ENCODE measurements around the gene FHOD3.
"Not testable (repeated sequence)": the region's sequence is repeated elsewhere in the genome, so short reads cannot be mapped to it uniquely, and the experiment has no call there.

FHOD3 gene

DNA sequence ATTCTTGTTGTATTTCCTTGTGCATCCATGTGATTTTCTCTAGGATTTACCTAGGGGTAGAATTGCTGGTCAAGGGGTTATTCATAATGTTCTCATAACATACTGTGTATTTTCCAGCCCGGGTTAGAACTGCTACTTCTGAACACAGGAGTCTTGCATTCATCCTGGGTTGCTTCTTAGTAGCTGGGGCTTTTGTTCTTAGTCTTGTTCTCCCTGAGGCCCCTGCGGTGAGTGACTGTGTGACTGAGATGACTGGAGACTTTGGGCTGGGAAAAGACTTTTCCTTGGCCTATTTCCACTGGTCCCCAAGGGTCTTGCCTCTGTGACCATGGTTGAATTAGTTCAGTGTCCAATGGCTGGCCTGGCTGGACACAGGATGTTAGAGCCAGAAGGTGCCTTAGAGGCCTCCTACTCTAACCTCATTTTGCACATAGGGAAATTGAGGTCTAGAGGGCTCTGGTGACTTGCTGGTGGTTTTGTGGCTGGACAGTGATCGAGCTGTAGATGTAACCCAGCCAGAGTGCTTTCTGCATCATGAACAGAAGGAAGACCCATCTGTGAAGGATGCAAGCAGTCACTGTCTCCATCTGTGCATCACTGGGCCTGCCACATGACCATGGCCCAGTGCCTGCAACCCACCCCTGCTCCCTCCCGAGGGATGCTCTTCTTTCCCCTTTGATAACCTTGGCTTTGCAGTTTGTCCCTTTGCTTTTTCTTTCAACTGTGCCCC, 233.3 kb downstream of the FHOD3 start:
- no peak for DNase-seq

- no peak for DNase-seq
Measured at GRCh38 chr18:36531636-36532035, 234.1 kb downstream of the FHOD3 start.

DNA sequence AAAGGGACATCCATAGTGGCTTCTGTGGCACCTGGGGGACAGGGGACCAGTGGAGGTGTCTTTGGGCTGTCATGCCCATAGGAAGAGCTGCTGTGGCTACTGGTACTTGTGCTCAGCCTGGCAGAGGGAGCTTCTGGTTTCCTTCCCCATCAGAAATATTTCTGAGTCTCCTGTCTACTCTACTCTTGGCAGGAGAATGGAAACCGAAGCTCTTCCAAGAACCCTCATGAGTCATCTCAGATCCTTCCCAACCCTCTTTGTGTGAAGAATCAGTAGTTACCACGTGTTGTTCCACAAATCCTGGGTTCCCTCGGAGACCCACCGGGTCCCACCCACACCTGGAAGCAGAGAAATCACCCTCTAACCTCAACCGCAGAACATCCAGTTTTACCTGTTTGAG, 234.9 kb downstream of the FHOD3 start:
- DNase-seq: no peak

DNA sequence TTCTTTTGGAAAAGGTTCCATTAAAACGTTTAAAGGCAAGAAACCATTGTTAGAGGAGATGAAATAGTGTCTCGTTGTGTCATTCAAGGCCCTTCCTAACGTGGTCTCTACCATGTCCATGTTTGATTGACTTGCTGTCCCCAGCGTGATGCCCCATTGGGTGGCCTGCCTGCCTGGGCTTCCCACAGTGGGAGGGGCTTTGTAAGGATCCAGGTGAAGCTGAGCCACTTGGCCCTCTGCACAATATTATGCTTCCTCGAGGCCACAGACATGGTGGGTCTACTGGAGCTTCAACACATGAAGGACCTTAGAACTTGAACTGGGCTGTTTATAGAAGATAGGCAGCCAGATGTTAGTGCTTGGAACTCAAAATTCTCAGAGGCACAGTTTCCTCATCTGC, 235.3 kb downstream of the FHOD3 start:
- no peak for DNase-seq

DNA sequence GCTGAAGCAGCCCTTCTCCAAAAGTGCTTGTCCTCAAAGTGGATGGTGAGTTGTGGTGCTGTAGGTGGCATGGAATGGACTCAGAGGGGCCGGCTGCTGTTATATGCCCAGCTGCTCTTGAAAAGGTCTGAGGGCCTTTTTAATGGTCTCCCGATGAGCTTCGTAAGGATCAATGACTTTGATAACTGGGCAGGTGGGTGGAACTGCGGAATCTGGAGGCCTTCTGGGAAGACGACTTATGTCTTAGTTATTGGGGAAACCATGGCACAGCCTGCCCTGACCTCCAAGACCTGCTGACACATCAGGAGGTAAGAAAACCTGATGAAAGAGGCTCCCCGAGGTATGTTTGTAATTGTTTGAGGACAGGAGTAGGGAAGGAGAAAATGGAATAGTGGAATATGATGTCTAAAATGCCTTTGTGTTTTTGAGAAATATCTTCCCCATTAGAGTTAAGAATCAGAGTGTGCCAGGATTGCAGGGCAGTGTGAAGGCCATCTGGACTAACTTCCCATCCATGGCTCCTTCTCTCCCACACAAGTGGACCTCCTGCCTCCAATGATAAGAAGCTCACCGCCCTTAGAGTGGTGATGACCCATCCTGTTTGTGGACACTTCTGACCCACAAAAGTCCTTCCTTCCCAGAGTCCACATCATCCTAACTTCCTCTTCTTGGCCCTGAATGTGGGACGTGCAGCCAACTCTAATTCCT, 236.1 kb downstream of the FHOD3 start:
- DNase-seq: no peak

DNA sequence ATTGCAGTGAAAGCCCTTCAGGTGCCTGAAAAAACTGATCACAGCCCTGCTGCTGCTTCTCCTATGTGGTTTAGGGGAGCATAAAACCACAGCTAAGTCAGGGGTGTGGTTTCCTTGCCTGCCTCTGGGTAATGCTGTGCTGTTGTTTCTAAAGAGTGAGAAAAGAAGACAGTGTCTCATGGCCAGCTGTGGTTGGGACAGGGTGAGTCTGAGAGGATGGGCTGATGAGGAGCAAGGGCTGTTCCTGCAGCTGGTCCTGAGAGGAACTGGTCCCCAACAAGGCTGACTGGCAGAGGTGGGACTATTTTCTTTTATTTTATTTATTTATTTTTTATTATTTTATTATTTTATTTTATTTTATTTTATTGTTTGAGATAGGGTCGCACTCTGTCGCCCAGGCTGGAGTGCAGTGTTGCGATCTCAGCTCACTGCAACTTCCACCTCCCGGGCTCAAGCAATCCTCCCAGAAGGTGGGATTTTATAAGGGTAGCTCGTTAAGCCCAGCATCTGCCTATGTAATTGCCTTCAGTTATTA, 236.7 kb downstream of the FHOD3 start:
- no peak for DNase-seq

GRCh38 chr18:36535202-36535935, 237.9 kb downstream of the FHOD3 start:
- no peak for DNase-seq

DNA sequence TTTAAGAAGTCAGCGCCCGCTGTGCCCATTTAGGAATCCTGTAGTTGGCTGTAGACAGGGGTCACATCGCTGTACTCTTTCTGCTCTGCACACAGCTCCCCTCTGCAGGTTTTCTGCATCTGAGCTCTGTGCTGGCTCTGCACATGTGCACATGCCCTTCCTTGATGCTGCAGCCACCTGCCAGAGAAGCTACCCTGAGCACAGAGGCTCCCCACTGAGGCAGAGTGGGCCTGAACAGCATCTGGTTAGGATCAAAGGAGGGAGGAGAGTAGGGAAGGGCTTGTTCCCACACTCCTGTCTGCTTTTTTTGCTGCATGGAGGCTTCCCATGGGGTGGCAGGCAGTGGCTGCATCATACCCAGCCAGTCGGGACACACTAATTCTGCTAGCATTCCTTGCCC, 238.9 kb downstream of the FHOD3 start:
- DNase-seq: no peak

- no peak for DNase-seq
Measured at GRCh38 chr18:36537289-36537688, 239.8 kb downstream of the FHOD3 start.

DNA sequence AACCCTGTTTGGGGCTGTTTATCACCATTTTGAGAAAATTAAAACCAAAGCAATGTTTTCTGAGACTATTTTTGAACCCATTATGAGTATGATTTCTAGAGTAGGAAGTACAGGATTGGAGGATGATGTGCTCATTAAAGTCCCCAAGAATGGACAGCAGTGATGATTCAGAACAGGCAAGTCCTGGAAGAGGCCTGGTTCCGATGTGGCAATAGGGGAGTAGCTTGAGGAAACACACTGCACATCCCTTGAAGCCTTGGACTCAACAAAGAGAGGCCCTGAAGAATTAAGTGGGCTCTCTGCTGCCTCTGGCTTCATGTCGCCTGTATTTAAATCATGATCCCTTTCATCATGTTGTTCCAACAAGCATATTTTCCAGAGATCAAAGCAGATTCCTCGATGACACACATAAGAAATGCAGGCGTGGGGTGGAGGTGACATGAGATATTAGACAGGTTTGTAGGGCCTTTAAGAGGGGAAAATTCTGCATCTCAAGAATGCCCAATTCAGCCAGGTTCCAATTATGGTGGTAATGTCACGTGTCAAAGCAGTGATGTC, 242.2 kb downstream of the FHOD3 start:
- DNase-seq: no peak

- no peak for DNase-seq
Measured at GRCh38 chr18:36543030-36543429, 245.5 kb downstream of the FHOD3 start.

DNA sequence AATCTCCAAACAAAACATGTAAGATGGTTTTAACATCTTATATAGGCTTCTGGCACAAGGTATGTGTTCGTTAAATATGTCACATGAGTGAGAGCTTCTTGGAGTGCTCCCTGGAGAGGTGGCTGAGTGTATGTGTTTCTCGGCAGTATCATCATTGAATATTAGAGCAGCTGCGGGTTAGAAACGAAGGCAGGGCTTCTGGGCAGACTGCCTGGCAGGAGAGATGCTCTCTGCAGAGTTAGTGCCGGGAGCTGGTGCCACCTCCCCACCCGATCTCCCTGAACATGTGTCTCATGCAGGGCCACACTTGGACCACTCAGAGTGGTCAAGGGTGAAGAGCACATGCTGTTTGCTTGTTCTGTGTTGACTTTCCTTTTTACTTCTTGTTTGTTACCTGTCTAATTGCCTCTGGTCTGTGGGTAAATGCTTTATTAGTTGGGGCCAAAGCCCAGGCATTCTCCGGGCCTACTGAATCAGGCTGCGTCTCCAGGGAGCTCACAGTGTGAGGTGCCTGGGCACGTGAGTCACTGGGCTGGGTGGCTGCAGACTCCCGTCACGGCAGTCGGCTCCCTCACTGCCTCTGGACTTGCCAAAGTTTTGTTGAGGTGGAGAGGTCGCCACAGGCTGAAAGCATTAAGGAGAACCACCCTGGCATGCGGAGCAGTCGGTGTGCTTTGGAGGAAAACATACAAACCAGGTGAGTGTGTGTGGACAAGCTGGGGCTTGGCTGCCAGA, 246.6 kb downstream of the FHOD3 start:
- no peak for DNase-seq

DNA sequence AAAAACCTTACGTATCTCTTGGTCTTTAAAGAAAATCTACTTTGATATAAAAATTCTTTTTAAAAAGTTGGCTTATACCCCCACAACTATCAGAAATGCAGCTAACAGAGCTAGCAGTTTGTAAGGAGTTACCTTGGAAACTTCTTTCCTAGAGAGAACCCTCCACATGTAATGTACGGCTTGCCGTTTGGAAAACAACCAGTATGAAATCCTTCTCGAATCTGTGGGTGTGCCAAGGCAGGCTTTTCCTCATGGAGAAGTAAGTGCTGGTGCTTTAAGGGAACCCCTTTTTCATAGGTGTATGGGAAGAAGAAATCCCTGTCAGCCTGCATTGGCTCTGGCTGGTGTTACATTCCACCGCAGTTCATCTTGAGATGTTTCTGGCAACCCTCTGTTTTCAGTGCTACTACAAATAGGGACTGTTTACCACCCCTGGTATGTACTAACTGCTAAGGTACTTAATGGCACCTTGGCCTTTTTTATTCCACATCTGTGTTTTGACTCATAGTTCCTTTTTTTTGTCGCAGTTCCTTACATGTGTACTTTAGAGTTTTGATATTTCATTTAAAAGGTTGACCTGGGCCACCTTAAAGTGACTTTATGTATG, 248.4 kb downstream of the FHOD3 start:
- no peak for DNase-seq

- DNase-seq: no peak
Measured at GRCh38 chr18:36546876-36547275, 249.4 kb downstream of the FHOD3 start.

- DNase-seq: no peak
Measured at GRCh38 chr18:36547544-36547943, 250.0 kb downstream of the FHOD3 start.

DNA sequence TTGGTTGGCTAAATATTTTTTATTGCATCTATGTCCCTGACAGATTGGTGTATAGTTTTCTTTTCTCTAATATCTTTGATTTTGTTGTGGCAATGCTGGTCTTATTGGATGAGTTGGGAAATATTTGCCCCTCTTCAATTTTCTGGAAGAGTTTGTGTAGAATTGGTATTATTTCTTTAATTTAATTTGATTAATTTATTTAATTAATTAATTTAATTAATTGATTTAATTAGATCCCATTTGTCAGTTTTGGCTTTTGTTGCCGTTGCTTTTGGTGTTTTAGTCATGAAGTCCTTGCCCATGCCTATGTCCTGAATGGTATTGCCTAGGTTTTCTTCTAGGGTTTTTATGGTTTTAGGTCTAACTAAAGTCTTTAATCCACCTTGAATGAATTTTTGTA, 253.8 kb downstream of the FHOD3 start:
- DNase-seq: not testable (repeated sequence)

DNA sequence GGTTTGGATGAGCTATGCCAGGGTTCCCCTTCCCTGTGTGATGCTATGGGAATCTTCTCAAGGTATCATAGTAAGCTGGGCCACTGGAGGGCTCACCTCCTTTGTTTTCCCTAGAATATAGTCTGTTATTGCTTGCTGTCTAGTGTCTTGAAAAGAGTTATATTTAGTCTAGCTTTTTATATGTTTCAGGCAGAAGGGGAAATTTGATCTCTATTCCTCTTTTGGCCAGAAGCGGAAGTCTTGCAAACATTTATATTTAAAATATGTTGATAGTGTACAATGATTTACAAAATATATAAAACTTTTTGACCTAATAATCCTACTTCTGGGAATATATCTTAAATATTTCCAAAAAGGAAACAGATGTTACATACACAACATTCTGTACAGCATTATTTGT, 260.7 kb downstream of the FHOD3 start:
- no peak for DNase-seq

GRCh38 chr18:36559149-36559857, 261.8 kb downstream of the FHOD3 start:
- DNase-seq: no peak

DNA sequence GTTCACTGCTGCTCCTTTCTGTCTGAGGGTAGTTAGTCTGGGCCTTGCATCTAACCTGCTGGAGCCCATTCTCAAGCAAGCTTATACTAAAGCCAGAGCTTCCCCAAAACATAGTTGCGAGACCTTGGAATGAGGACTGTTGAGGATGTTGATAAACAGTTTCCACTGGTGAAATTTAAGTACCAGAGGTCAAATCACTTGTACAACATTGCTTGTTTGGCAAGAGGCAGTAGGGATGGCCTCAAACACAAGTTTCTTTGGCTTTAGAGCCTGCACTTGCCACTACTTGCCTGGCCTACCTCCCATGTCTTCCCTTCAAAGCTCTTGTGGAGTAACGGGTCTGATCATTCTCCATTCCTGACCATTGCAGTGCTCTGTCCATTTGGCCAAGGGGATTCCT, 262.7 kb downstream of the FHOD3 start:
- no peak for DNase-seq

GRCh38 chr18:36561046-36561445, 263.5 kb downstream of the FHOD3 start:
- DNase-seq: no peak

- DNase-seq: no peak
Measured at GRCh38 chr18:36564841-36565240, 267.3 kb downstream of the FHOD3 start.

DNA sequence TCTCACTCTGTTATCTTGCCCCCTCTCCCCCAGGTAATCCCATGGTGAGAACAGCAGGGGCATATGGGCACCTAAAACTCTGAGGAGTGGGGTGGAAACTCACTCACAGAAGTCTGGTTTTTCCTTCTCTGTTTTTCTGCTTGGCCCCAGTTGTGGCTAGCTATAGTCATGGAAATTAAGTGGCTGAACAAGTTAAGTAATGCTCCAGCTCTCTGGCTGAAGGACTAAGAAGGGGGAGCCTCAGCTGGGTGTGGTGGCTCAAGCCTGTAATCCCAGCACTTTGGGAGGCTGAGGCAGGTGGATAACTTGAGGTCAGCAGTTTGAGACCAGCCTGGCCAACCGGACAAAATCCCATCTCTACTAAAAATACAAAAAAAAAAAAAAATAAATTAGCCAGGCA, 270.3 kb downstream of the FHOD3 start:
- DNase-seq: no peak

Data from activated effector memory CD4-positive, alpha-beta T cell treated with Interleukin-2 at 50 U/mL for 16 hours (primary cell).